ENCODE measurements around the gene TNRC6B.

Gene TNRC6B

GRCh38 chr22:40138866-40139265 lies 38.9 kb upstream of the TNRC6B start:
- Histone ChIP-seq H3K4me2 (ENCODE audit: low read length) (no peak overlapping the region), H3K9me3 (ENCODE audit: insufficient read depth, low read length) (no peaks in the 10 kb centered on the region), H3K79me2 (ENCODE audit: low read length) (no peaks in the 10 kb centered on the region), H3K4me1 (ENCODE audit: low read length) (no peaks in the 10 kb centered on the region), H4K20me1 (ENCODE audit: insufficient read depth, low read length) (no peaks in the 10 kb centered on the region), H3K27me3 (ENCODE audit: low read depth, low read length) (no peaks in the 10 kb centered on the region), H3K36me3 (replicated peaks; ENCODE audit: low read depth, low read length) (no peaks in the 10 kb centered on the region), H2AFZ (ENCODE audit: low read depth, low read length) (no peak overlapping the region), H3K9ac (ENCODE audit: low read length) (no peak overlapping the region), H3K27ac (ENCODE audit: low read length) (no peak overlapping the region), H3K4me3 (ENCODE audit: low read length) (no peak overlapping the region)
- TF ChIP-seq CTCF (IDR thresholded peaks at IDR 0.05; ENCODE audit: low read depth, low read length) = no peak
- no peak for TF ChIP-seq EZH2phosphoT487 (IDR thresholded peaks at IDR 0.05; ENCODE audit: low read depth)

- no peaks in the 10 kb centered on the region for H3K79me2 ChIP-seq (ENCODE audit: low read length)
- H3K4me3 ChIP-seq (ENCODE audit: low read length) = no peak overlapping the region
- no peak overlapping the region for H3K9ac ChIP-seq (ENCODE audit: low read length)
- H3K27ac ChIP-seq (ENCODE audit: low read length) = no peak overlapping the region
- no peaks in the 10 kb centered on the region for H4K20me1 ChIP-seq (ENCODE audit: insufficient read depth, low read length)
- no peaks in the 10 kb centered on the region for H3K27me3 ChIP-seq (ENCODE audit: low read depth, low read length)
- TF ChIP-seq CTCF (IDR thresholded peaks at IDR 0.05; ENCODE audit: low read depth, low read length) = no peak
- no peak for TF ChIP-seq EZH2phosphoT487 (IDR thresholded peaks at IDR 0.05; ENCODE audit: low read depth)
- no peaks in the 10 kb centered on the region for H3K9me3 ChIP-seq (ENCODE audit: insufficient read depth, low read length)
- H3K4me2 ChIP-seq (ENCODE audit: low read length) = no peak overlapping the region
- H2AFZ ChIP-seq (ENCODE audit: low read depth, low read length) = no peak overlapping the region
- no peaks in the 10 kb centered on the region for H3K4me1 ChIP-seq (ENCODE audit: low read length)
- no peaks in the 10 kb centered on the region for H3K36me3 ChIP-seq (replicated peaks; ENCODE audit: low read depth, low read length)
Measured at GRCh38 chr22:40147388-40148176, 30.1 kb upstream of the TNRC6B start.

GRCh38 chr22:40153192-40153591 lies 24.5 kb upstream of the TNRC6B start:
- Histone ChIP-seq H3K27me3 (ENCODE audit: low read depth, low read length) (no peaks in the 10 kb centered on the region), H3K4me2 (ENCODE audit: low read length) (no peak overlapping the region), H3K36me3 (replicated peaks; ENCODE audit: low read depth, low read length) (no peaks in the 10 kb centered on the region), H2AFZ (ENCODE audit: low read depth, low read length) (no peak overlapping the region), H4K20me1 (ENCODE audit: insufficient read depth, low read length) (no peaks in the 10 kb centered on the region), H3K27ac (ENCODE audit: low read length) (no peak overlapping the region), H3K79me2 (ENCODE audit: low read length) (no peaks in the 10 kb centered on the region), H3K4me3 (ENCODE audit: low read length) (no peak overlapping the region), H3K9me3 (ENCODE audit: insufficient read depth, low read length) (no peaks in the 10 kb centered on the region), H3K9ac (ENCODE audit: low read length) (no peak overlapping the region), H3K4me1 (ENCODE audit: low read length) (no peaks in the 10 kb centered on the region)
- TF ChIP-seq CTCF (IDR thresholded peaks at IDR 0.05; ENCODE audit: low read depth, low read length) = no peak
- TF ChIP-seq EZH2phosphoT487 (IDR thresholded peaks at IDR 0.05; ENCODE audit: low read depth) = no peak

GRCh38 chr22:40153705-40154104 lies 24.0 kb upstream of the TNRC6B start:
- no peaks in the 10 kb centered on the region for H3K36me3 ChIP-seq (replicated peaks; ENCODE audit: low read depth, low read length)
- no peak overlapping the region for H3K4me2 ChIP-seq (ENCODE audit: low read length)
- H3K4me3 ChIP-seq (ENCODE audit: low read length) = no peak overlapping the region
- no peak overlapping the region for H3K9ac ChIP-seq (ENCODE audit: low read length)
- no peaks in the 10 kb centered on the region for H4K20me1 ChIP-seq (ENCODE audit: insufficient read depth, low read length)
- no peaks in the 10 kb centered on the region for H3K79me2 ChIP-seq (ENCODE audit: low read length)
- no peak overlapping the region for H2AFZ ChIP-seq (ENCODE audit: low read depth, low read length)
- no peaks in the 10 kb centered on the region for H3K4me1 ChIP-seq (ENCODE audit: low read length)
- H3K27me3 ChIP-seq (ENCODE audit: low read depth, low read length) = no peaks in the 10 kb centered on the region
- H3K27ac ChIP-seq (ENCODE audit: low read length) = no peak overlapping the region
- TF ChIP-seq EZH2phosphoT487 (IDR thresholded peaks at IDR 0.05; ENCODE audit: low read depth) (no peak), CTCF (IDR thresholded peaks at IDR 0.05; ENCODE audit: low read depth, low read length) (no peak)
- H3K9me3 ChIP-seq (ENCODE audit: insufficient read depth, low read length) = no peaks in the 10 kb centered on the region
